Upper lobe of right lung (tissue), 1 donor: ENCODE data around the gene LCA5L. TPM values are rescaled to one million over a fixed set of nuclear protein-coding genes. Genes with fewer than 3 reads are reported as not detected.

Source experiments
- ATAC-seq: fragments of 200-7000 bp; cut with Tn5 transposase; one replicate; pipeline ENCODE4 v1.9.1; 2020; ENCODE audit warnings: mild to moderate bottlenecking, moderate library complexity
- DNase-seq: peaks from one replicate; pipeline ENCODE4 v3.0.0-alpha.2; 2020
- H3K27ac ChIP-seq: fragments of 200-600 bp; one replicate; pipeline ENCODE4 v1.8.0; 2022
- H3K27me3 ChIP-seq: fragments of 200-600 bp; one replicate; pipeline ENCODE4 v1.8.0; 2022; ENCODE audit warnings: mild to moderate bottlenecking
- H3K36me3 ChIP-seq: fragments of 200-600 bp; one replicate; pipeline ENCODE4 v1.8.0; 2022
- H3K4me1 ChIP-seq: fragments of 200-600 bp; one replicate; pipeline ENCODE4 v1.8.0; 2022
- H3K4me3 ChIP-seq: fragments of 200-600 bp; one replicate; pipeline ENCODE4 v1.8.0; 2022; ENCODE audit warnings: mild to moderate bottlenecking
- H3K9me3 ChIP-seq: fragments of 200-600 bp; one replicate; pipeline ENCODE4 v1.8.0; 2022
- CTCF ChIP-seq: fragments of 200-600 bp; IDR thresholded peaks from one replicate; pipeline ENCODE4 v1.8.0; 2022; ENCODE audit warnings: antibody characterized with exemption
- intact Hi-C: fragments of 100-400 bp; cut with DNase I; formaldehyde crosslinking; loops from one replicate; pipeline ENCODE4 v1.11.0; 2022
- total RNA-seq: library from RNA; stranded (reverse); fragmentation: NEBNext Ultra II Directional; extraction: Animal tissue kit (Norgen Biotek cat#: 25700); gene quantifications from one replicate; pipeline ENCODE4 v1.2.1, GENCODE V29; 2021
- donor health status: DM: no; HTN: yes; CAD: no; lungs with severe emphysema.

The LCA5L gene
- total RNA-seq, 1 donor from 2014 or later: 1.8 TPM

- Histone ChIP-seq H3K4me3 (no peak overlapping the region), H3K4me1 (no peaks in the 10 kb centered on the region), H3K27ac (no peak overlapping the region), H3K27me3 (no peaks in the 10 kb centered on the region), H3K9me3 (no peaks in the 10 kb centered on the region), H3K36me3 (no peaks in the 10 kb centered on the region)
- TF ChIP-seq CTCF: no peak
- no peak for ATAC-seq
- DNase-seq: no peak
- intact Hi-C loops: no loop called here
Observed at GRCh38 chr21:39456665-39457064, 11.1 kb upstream of the LCA5L start.

- H3K4me3 ChIP-seq: no peak overlapping the region
- H3K27ac ChIP-seq: no peak overlapping the region
- no peaks in the 10 kb centered on the region for H3K9me3 ChIP-seq
- no peak for TF ChIP-seq CTCF
- H3K27me3 ChIP-seq: no peaks in the 10 kb centered on the region
- intact Hi-C loops: no loop called here
- no peaks in the 10 kb centered on the region for H3K4me1 ChIP-seq
- no peaks in the 10 kb centered on the region for H3K36me3 ChIP-seq
- ATAC-seq (no peak), DNase-seq (no peak)
Observed at GRCh38 chr21:39454949-39455668, 9.5 kb upstream of the LCA5L start.

- no peaks in the 10 kb centered on the region for H3K9me3 ChIP-seq
- DNase-seq: no peak
- H3K27ac ChIP-seq: no peak overlapping the region
- no peaks in the 10 kb centered on the region for H3K36me3 ChIP-seq
- H3K4me3 ChIP-seq: no peak overlapping the region
- no peaks in the 10 kb centered on the region for H3K27me3 ChIP-seq
- intact Hi-C loops: no loop called here
- no peak for ATAC-seq
- no peak for TF ChIP-seq CTCF
- no peaks in the 10 kb centered on the region for H3K4me1 ChIP-seq
Observed at GRCh38 chr21:39453571-39454179, 8.1 kb upstream of the LCA5L start.

GRCh38 chr21:39452970-39453342, 7.4 kb upstream of the LCA5L start:
- DNase-seq (no peak), ATAC-seq (no peak)
- H3K4me1 ChIP-seq: no peaks in the 10 kb centered on the region
- H3K27me3 ChIP-seq: no peaks in the 10 kb centered on the region
- no peak for TF ChIP-seq CTCF
- no peaks in the 10 kb centered on the region for H3K9me3 ChIP-seq
- no peaks in the 10 kb centered on the region for H3K36me3 ChIP-seq
- intact Hi-C loops: no loop called here
- no peak overlapping the region for H3K4me3 ChIP-seq
- no peak overlapping the region for H3K27ac ChIP-seq

GRCh38 chr21:39452207-39452969, 6.8 kb upstream of the LCA5L start:
- Histone ChIP-seq H3K4me1 (no peaks in the 10 kb centered on the region), H3K4me3 (peak overlapping the region; percentile 38), H3K27ac (no peak overlapping the region), H3K9me3 (no peaks in the 10 kb centered on the region), H3K36me3 (no peaks in the 10 kb centered on the region), H3K27me3 (no peaks in the 10 kb centered on the region)
- ATAC-seq: no peak
- intact Hi-C loops: no loop called here
- no peak for TF ChIP-seq CTCF
- DNase-seq: no peak
